ENCODE data around the gene CD93. TPM values are rescaled to one million over a fixed set of nuclear protein-coding genes. Genes with fewer than 3 reads are reported as not detected.

The CD93 gene
- total and polyA plus RNA-seq, 12 donors: 12.7 to 85.0 (median 35.2) TPM

GRCh38 chr20:23062632-23063031 is 23.5 kb downstream of the CD93 start:
- Histone ChIP-seq H3K4me1 (peaks cover 22 to 51% (median 47%) of the 10 kb centered on the region in 9 donors), H3K36me3 (no peaks in the 10 kb centered on the region), H3K27me3 (no peaks in the 10 kb centered on the region), H3K4me3 (no peak overlapping the region), H3K27ac (peak overlapping the region in 8 of 10 donors; percentile 5 to 84 (median 69)), H3K9me3 (no peaks in the 10 kb centered on the region)
- no peak for ATAC-seq
- intact Hi-C loops (cut with DNase I): loop anchor here in 2 of 10 donors (5.0 to 10.0 kb wide), 2 partner anchors 70 to 272 kb away; no protein-coding TSS in a partner anchor
- TF ChIP-seq CTCF (IDR thresholded peaks at IDR 0.05): no peak
- DNase-seq: no peak

GRCh38 chr20:23061734-23062561 is 24.2 kb downstream of the CD93 start:
- Histone ChIP-seq H3K9me3 (peaks cover 0 to 5% (median 0%) of the 10 kb centered on the region in 11 donors), H3K4me3 (peak overlapping the region in 1 of 10 donors; percentile 18), H3K27me3 (no peaks in the 10 kb centered on the region), H3K36me3 (no peaks in the 10 kb centered on the region), H3K4me1 (peaks cover 22 to 51% (median 47%) of the 10 kb centered on the region in 9 donors), H3K27ac (peak overlapping the region in 9 of 10 donors; percentile 46 to 84 (median 77))
- peak; percentile 44 to 69 for DNase-seq
- peak; percentile 82 to 90 (median 86) for ATAC-seq
- WGBS, 2 donors: 20 to 25% methylated on average over 8 of the region's 8 CpGs
- intact Hi-C loops (cut with DNase I): loop anchor here in 2 of 10 donors (5.0 to 10.0 kb wide), 2 partner anchors 70 to 273 kb away; no protein-coding TSS in a partner anchor
- peak; percentile 26 to 72 (median 53) for TF ChIP-seq CTCF (IDR thresholded peaks at IDR 0.05)

- intact Hi-C loops (cut with DNase I): loop anchor here in 2 of 10 donors (5.0 to 10.0 kb wide), 2 partner anchors 71 to 274 kb away; no protein-coding TSS in a partner anchor
- WGBS, 2 donors: 51 to 56% methylated on average over 5 of the region's 5 CpGs
- H3K4me3 ChIP-seq: peak overlapping the region in 1 of 10 donors; percentile 18
Measured at GRCh38 chr20:23061262-23061661, 24.9 kb downstream of the CD93 start.

More at GRCh38 chr20:23061262-23061661, 24.9 kb downstream of the CD93 start:
- no peaks in the 10 kb centered on the region for H3K36me3 ChIP-seq
- DNase-seq (no peak), ATAC-seq (peak in 6 of 8 donors; percentile 20 to 44 (median 29))
- H3K9me3 ChIP-seq: peaks cover 0 to 12% (median 0%) of the 10 kb centered on the region in 11 donors
- H3K4me1 ChIP-seq: peaks cover 22 to 51% (median 47%) of the 10 kb centered on the region in 9 donors
- no peak for TF ChIP-seq CTCF (IDR thresholded peaks at IDR 0.05)
- peak overlapping the region; percentile 46 to 84 (median 74) for H3K27ac ChIP-seq
- H3K27me3 ChIP-seq: no peaks in the 10 kb centered on the region
